Kidney epithelial cell (primary cell): ENCODE measurements around the gene ZNF189. TPM values are rescaled to one million over a fixed set of nuclear protein-coding genes. Genes with fewer than 3 reads are reported as not detected.

ENCODE experiments used
- DNase-seq: peaks from one replicate; pipeline ENCODE4 v3.0.0-alpha.2; 2010; ENCODE audit warnings: low read depth
- H3K27me3 ChIP-seq: 2 replicates; pipeline ENCODE4 v1.6.0; 2011; ENCODE audit warnings: low read length; ENCODE audit not compliant: control insufficient read depth, insufficient read depth
- H3K36me3 ChIP-seq: 2 replicates; pipeline ENCODE4 v1.5.1; 2011; ENCODE audit warnings: low read length; ENCODE audit not compliant: control insufficient read depth, insufficient read depth
- H3K4me3 ChIP-seq: 2 replicates; pipeline ENCODE4 v1.5.1; 2011; ENCODE audit warnings: low read depth, mild to moderate bottlenecking, control low read depth, low read length
- total RNA-seq: library from RNA; depleted of rRNA; stranded (reverse); fragments of >200 nt; gene quantifications from 2 replicates; pipeline ENCODE4 v1.2.3, GENCODE V29; 2015
- TF ChIP-seq, protein P1 (sequence below): IDR thresholded peaks from 2 replicates; pipeline ENCODE4 v1.5.1; 2011; ENCODE audit warnings: mild to moderate bottlenecking, moderate library complexity, low read length, control low read depth, inconsistent platforms; ENCODE audit not compliant: insufficient read depth, poor library complexity, severe bottlenecking

ZNF189 gene
- total RNA-seq, 1 donor from 2014 or later, result 11.0 TPM

DNA sequence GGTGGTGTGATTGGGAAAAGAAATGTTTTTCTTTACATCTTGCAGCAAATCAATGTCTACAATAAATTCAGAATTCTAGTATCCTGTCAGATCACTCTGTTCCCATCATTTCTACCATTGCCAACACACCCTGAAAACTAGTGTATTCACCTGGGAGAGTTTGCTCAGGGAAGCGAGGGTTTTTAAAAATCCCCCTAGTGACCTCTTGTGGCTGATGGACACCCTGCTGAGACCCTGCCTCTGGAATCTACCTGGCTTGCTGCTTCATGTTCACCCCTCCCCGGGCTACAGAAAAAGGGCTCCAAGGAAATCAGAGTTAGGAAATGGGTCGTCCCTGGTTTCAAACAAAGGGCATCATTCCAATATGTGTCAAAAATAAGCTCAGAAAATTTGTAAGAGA is 58.4 kb downstream of the ZNF189 start:
- no peak for DNase-seq
- Histone ChIP-seq H3K36me3 (no peaks in the 10 kb centered on the region), H3K27me3 (no peaks in the 10 kb centered on the region), H3K4me3 (no peak overlapping the region)
- TF ChIP-seq, protein P1, sequence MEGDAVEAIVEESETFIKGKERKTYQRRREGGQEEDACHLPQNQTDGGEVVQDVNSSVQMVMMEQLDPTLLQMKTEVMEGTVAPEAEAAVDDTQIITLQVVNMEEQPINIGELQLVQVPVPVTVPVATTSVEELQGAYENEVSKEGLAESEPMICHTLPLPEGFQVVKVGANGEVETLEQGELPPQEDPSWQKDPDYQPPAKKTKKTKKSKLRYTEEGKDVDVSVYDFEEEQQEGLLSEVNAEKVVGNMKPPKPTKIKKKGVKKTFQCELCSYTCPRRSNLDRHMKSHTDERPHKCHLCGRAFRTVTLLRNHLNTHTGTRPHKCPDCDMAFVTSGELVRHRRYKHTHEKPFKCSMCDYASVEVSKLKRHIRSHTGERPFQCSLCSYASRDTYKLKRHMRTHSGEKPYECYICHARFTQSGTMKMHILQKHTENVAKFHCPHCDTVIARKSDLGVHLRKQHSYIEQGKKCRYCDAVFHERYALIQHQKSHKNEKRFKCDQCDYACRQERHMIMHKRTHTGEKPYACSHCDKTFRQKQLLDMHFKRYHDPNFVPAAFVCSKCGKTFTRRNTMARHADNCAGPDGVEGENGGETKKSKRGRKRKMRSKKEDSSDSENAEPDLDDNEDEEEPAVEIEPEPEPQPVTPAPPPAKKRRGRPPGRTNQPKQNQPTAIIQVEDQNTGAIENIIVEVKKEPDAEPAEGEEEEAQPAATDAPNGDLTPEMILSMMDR, result peak; percentile 15

GRCh38 chr9:101458963-101459631 is 60.4 kb downstream of the ZNF189 start:
- TF ChIP-seq, protein P1, result peak; percentile 81
- Histone ChIP-seq H3K27me3 (no peaks in the 10 kb centered on the region), H3K4me3 (no peak overlapping the region), H3K36me3 (no peaks in the 10 kb centered on the region)
- no peak for DNase-seq

Other genes with a start within 250 kb of the ZNF189 start
- gene BAAT, start 13.8 kb upstream of the ZNF189 start, total RNA-seq, result not detected in 2 replicates
- gene MRPL50, start 233 bp upstream of the ZNF189 start, total RNA-seq, result 10.9 and 13.9 TPM in 2 replicates
- not detected in 2 replicates for gene ALDOB, start 36.9 kb downstream of the ZNF189 start, total RNA-seq
- gene RNF20, start 135.0 kb downstream of the ZNF189 start, total RNA-seq, result 26.1 and 26.2 TPM in 2 replicates
- not detected in 2 replicates for gene PPP3R2, start 196.1 kb downstream of the ZNF189 start, total RNA-seq